GM23338 (cell line): ENCODE data around the gene BCOR. TPM values are rescaled to one million over a fixed set of nuclear protein-coding genes. Genes with fewer than 3 reads are reported as not detected.

ENCODE experiments used
- ATAC-seq: fragments of 200-7000 bp; cut with Tn5 transposase; 3 replicates; pipeline ENCODE4 v1.9.1; 2020
- DNase-seq: peaks from one replicate; pipeline ENCODE4 v3.0.0-alpha.2; 2015; ENCODE audit warnings: low spot score
- H2AFZ ChIP-seq: fragments of 200-600 bp; sonication (generic); 2 replicates; pipeline ENCODE4 v1.8.0; 2016; ENCODE audit warnings: antibody characterized with exemption, mild to moderate bottlenecking, moderate library complexity
- H3F3A ChIP-seq: fragments of 200-600 bp; sonication (generic); replicated peaks from 2 replicates; pipeline ENCODE4 v1.8.0; 2017; ENCODE audit warnings: antibody characterized with exemption, mixed run types, low read depth
- H3K27ac ChIP-seq: fragments of 200-600 bp; sonication (generic); 2 replicates; pipeline ENCODE4 v1.6.1; 2016; ENCODE audit warnings: low read depth
- H3K27me3 ChIP-seq: fragments of 200-600 bp; sonication (generic); 2 replicates; pipeline ENCODE4 v1.8.0; 2016; ENCODE audit warnings: mild to moderate bottlenecking, mixed run types, moderate library complexity; ENCODE audit not compliant: insufficient read depth
- H3K36me3 ChIP-seq: fragments of 200-600 bp; sonication (generic); 2 replicates; pipeline ENCODE4 v1.8.0; 2016; ENCODE audit warnings: mild to moderate bottlenecking; ENCODE audit not compliant: insufficient read depth
- H3K4me1 ChIP-seq: fragments of 200-600 bp; sonication (generic); 2 replicates; pipeline ENCODE4 v1.8.0; 2016; ENCODE audit warnings: mild to moderate bottlenecking, moderate library complexity; ENCODE audit not compliant: insufficient read depth
- H3K4me2 ChIP-seq: fragments of 200-600 bp; sonication (generic); 2 replicates; pipeline ENCODE4 v1.7.1; 2017; ENCODE audit warnings: mixed run types
- H3K4me3 ChIP-seq: fragments of 200-600 bp; sonication (generic); 2 replicates; pipeline ENCODE4 v1.6.1; 2016; ENCODE audit warnings: mixed run types
- H3K79me2 ChIP-seq: fragments of 200-600 bp; sonication (generic); replicated peaks from 2 replicates; pipeline ENCODE4 v1.8.0; 2017; ENCODE audit warnings: mild to moderate bottlenecking; ENCODE audit not compliant: insufficient read depth
- H3K9me2 ChIP-seq: fragments of 200-600 bp; sonication (generic); 2 replicates; pipeline ENCODE4 v1.8.0; 2017; ENCODE audit not compliant: insufficient read depth
- H4K20me1 ChIP-seq: fragments of 200-600 bp; sonication (generic); replicated peaks from 2 replicates; pipeline ENCODE4 v1.8.0; 2017; ENCODE audit warnings: mild to moderate bottlenecking; ENCODE audit not compliant: insufficient read depth
- H3K27ac Mint-ChIP-seq: 2 replicates; pipeline ENCODE4 v1.8.0; 2020; ENCODE audit warnings: inconsistent platforms, mild to moderate bottlenecking, moderate library complexity, mixed read lengths
- H3K27me3 Mint-ChIP-seq: 3 replicates; pipeline ENCODE4 v1.8.0; 2022; ENCODE audit warnings: low read depth, mild to moderate bottlenecking, moderate library complexity, mixed read lengths, inconsistent platforms; ENCODE audit not compliant: insufficient read depth, poor library complexity
- H3K36me3 Mint-ChIP-seq: 3 replicates; pipeline ENCODE4 v1.8.0; 2021; ENCODE audit warnings: low read depth, mild to moderate bottlenecking, inconsistent platforms, moderate library complexity, mixed read lengths
- H3K4me1 Mint-ChIP-seq: 3 replicates; pipeline ENCODE4 v1.8.0; 2020; ENCODE audit warnings: mild to moderate bottlenecking, inconsistent platforms, mixed read lengths
- H3K4me3 Mint-ChIP-seq: 3 replicates; pipeline ENCODE4 v1.8.0; 2021; ENCODE audit warnings: moderate library complexity, mild to moderate bottlenecking, inconsistent platforms, mixed read lengths
- H3K9me3 Mint-ChIP-seq: 3 replicates; pipeline ENCODE4 v1.8.0; 2020; ENCODE audit warnings: moderate library complexity, mild to moderate bottlenecking, inconsistent platforms, mixed read lengths
- ETS1 ChIP-seq: IDR thresholded peaks from 2 replicates; pipeline ENCODE4 v1.6.1; 2016; ENCODE audit warnings: antibody characterized with exemption
- JUNB ChIP-seq: IDR thresholded peaks from one replicate; pipeline ENCODE4 v1.6.1; 2016; ENCODE audit warnings: antibody characterized with exemption; ENCODE audit not compliant: unreplicated experiment
- POLR2AphosphoS5 ChIP-seq: IDR thresholded peaks from 2 replicates; pipeline ENCODE4 v1.6.1; 2016; ENCODE audit warnings: antibody characterized with exemption, low read depth
- ZNF114 ChIP-seq: fragments of 250-450 bp; sonication (Bioruptor Pico); IDR thresholded peaks from 2 replicates; pipeline ENCODE4 v1.5.0; 2020; ENCODE audit warnings: mild to moderate bottlenecking, moderate library complexity
- polyA plus RNA-seq: library from polyadenylated mRNA; unstranded; fragments of >200 nt; fragmentation: Nextera tagmentation; extraction: Ambion mirVana; gene quantifications from 2 replicates; pipeline ENCODE4 v1.2.1, GENCODE V29; 2016
- total RNA-seq: library from RNA; depleted of rRNA; stranded (reverse); fragments of >200 nt; shearing (Covaris generic); gene quantifications from 2 replicates; pipeline ENCODE4 v1.2.3, GENCODE V29; 2014
- TF ChIP-seq, protein P1 (sequence below), 2 experiments: fragments of 200-600 bp in 1 of 2; sonication (generic) in 1 of 2; conservative IDR thresholded peaks; 2 replicates each; pipeline versions ENCODE4 v1.5.1 to v1.6.1; 2016 to 2017; ENCODE audit warnings: antibody characterized with exemption in 2 of 2, low read depth in 2 of 2, mild to moderate bottlenecking in 2 of 2, moderate library complexity in 1 of 2

Gene BCOR
- total and polyA plus RNA-seq, 2 experiments from 2014 or later: 25.5 to 60.8 TPM

GRCh38 chrX:40088803-40089540 lies 8.8 kb downstream of the BCOR start (continued):
- TF ChIP-seq, protein P1, sequence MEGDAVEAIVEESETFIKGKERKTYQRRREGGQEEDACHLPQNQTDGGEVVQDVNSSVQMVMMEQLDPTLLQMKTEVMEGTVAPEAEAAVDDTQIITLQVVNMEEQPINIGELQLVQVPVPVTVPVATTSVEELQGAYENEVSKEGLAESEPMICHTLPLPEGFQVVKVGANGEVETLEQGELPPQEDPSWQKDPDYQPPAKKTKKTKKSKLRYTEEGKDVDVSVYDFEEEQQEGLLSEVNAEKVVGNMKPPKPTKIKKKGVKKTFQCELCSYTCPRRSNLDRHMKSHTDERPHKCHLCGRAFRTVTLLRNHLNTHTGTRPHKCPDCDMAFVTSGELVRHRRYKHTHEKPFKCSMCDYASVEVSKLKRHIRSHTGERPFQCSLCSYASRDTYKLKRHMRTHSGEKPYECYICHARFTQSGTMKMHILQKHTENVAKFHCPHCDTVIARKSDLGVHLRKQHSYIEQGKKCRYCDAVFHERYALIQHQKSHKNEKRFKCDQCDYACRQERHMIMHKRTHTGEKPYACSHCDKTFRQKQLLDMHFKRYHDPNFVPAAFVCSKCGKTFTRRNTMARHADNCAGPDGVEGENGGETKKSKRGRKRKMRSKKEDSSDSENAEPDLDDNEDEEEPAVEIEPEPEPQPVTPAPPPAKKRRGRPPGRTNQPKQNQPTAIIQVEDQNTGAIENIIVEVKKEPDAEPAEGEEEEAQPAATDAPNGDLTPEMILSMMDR (conservative IDR thresholded peaks at IDR 0.05; ENCODE audit: low read depth in 2 of 2): no peak

GRCh38 chrX:40088299-40088625 lies 9.5 kb downstream of the BCOR start:
- ATAC-seq (peak; percentile 1; the same call in 1 of the 3 replicates), DNase-seq (peak; percentile 69)
- H3K27me3 Mint-ChIP-seq: peaks cover 51% of the 10 kb centered on the region
- Histone ChIP-seq H3K9me2 (no peaks in the 10 kb centered on the region), H3F3A (no peaks in the 10 kb centered on the region), H3K27ac (no peak overlapping the region), H4K20me1 (peaks cover 15% of the 10 kb centered on the region; the same call in 1 of the 2 replicates), H3K4me1 (peaks cover 47% of the 10 kb centered on the region), H3K4me2 (peak overlapping the region; percentile 77), H3K79me2 (peaks cover 90% of the 10 kb centered on the region), H3K4me3 (peak overlapping the region; percentile 55), H3K36me3 (no peaks in the 10 kb centered on the region), H2AFZ (no peak overlapping the region), H3K27me3 (peaks cover 57% of the 10 kb centered on the region)
- H3K9me3 Mint-ChIP-seq: no peaks in the 10 kb centered on the region
- peaks cover 3% of the 10 kb centered on the region; the same call in 2 of the 3 replicates for H3K36me3 Mint-ChIP-seq
- TF ChIP-seq JUNB: no peak
- no peak for TF ChIP-seq POLR2AphosphoS5
- H3K27ac Mint-ChIP-seq: no peak overlapping the region; the same call in 1 of the 2 replicates
- H3K4me1 Mint-ChIP-seq: peaks cover 60% of the 10 kb centered on the region
- peak overlapping the region; percentile 74 for H3K4me3 Mint-ChIP-seq

GRCh38 chrX:40087425-40088298 lies 10.1 kb downstream of the BCOR start:
- H3K4me3 ChIP-seq: peak overlapping the region; percentile 55
- Mint-ChIP-seq H3K36me3 (peaks cover 3% of the 10 kb centered on the region; the same call in 2 of the 3 replicates), H3K27me3 (peaks cover 51% of the 10 kb centered on the region), H3K4me3 (peak overlapping the region; percentile 74), H3K27ac (no peak overlapping the region; the same call in 1 of the 2 replicates), H3K9me3 (no peaks in the 10 kb centered on the region), H3K4me1 (peaks cover 58% of the 10 kb centered on the region)
- no peak overlapping the region for H3K27ac ChIP-seq
- H3K79me2 ChIP-seq: peaks cover 96% of the 10 kb centered on the region
- ATAC-seq (no peak), DNase-seq (no peak)
- no peaks in the 10 kb centered on the region for H3F3A ChIP-seq
- H3K4me1 ChIP-seq: peaks cover 52% of the 10 kb centered on the region
- peaks cover 15% of the 10 kb centered on the region; the same call in 1 of the 2 replicates for H4K20me1 ChIP-seq
- no peak for TF ChIP-seq ETS1
- TF ChIP-seq, protein P1 (conservative IDR thresholded peaks at IDR 0.05; ENCODE audit: low read depth in 2 of 2): no peak
- no peak for TF ChIP-seq ZNF114 (CRISPR knock-in tag)
- no peak for TF ChIP-seq POLR2AphosphoS5
- H3K27me3 ChIP-seq: peaks cover 57% of the 10 kb centered on the region
- no peaks in the 10 kb centered on the region for H3K36me3 ChIP-seq
- H3K4me2 ChIP-seq: peak overlapping the region; percentile 77
- no peak overlapping the region for H2AFZ ChIP-seq
- no peaks in the 10 kb centered on the region for H3K9me2 ChIP-seq
